Measurements from ENCODE around the gene KRT72.

The KRT72 gene

GRCh38 chr12:52539083-52539820, 62.0 kb downstream of the KRT72 start (continued):
- no peak for TF ChIP-seq IKZF3 (tag by site-specific recombination; IDR thresholded peaks at IDR 0.05)
- TF ChIP-seq ZNF571 (tag by site-specific recombination; IDR thresholded peaks at IDR 0.05): no peak
- TF ChIP-seq ZNF610 (tag by site-specific recombination; IDR thresholded peaks at IDR 0.05; ENCODE audit: borderline replicate concordance): no peak
- TF ChIP-seq, protein P1, sequence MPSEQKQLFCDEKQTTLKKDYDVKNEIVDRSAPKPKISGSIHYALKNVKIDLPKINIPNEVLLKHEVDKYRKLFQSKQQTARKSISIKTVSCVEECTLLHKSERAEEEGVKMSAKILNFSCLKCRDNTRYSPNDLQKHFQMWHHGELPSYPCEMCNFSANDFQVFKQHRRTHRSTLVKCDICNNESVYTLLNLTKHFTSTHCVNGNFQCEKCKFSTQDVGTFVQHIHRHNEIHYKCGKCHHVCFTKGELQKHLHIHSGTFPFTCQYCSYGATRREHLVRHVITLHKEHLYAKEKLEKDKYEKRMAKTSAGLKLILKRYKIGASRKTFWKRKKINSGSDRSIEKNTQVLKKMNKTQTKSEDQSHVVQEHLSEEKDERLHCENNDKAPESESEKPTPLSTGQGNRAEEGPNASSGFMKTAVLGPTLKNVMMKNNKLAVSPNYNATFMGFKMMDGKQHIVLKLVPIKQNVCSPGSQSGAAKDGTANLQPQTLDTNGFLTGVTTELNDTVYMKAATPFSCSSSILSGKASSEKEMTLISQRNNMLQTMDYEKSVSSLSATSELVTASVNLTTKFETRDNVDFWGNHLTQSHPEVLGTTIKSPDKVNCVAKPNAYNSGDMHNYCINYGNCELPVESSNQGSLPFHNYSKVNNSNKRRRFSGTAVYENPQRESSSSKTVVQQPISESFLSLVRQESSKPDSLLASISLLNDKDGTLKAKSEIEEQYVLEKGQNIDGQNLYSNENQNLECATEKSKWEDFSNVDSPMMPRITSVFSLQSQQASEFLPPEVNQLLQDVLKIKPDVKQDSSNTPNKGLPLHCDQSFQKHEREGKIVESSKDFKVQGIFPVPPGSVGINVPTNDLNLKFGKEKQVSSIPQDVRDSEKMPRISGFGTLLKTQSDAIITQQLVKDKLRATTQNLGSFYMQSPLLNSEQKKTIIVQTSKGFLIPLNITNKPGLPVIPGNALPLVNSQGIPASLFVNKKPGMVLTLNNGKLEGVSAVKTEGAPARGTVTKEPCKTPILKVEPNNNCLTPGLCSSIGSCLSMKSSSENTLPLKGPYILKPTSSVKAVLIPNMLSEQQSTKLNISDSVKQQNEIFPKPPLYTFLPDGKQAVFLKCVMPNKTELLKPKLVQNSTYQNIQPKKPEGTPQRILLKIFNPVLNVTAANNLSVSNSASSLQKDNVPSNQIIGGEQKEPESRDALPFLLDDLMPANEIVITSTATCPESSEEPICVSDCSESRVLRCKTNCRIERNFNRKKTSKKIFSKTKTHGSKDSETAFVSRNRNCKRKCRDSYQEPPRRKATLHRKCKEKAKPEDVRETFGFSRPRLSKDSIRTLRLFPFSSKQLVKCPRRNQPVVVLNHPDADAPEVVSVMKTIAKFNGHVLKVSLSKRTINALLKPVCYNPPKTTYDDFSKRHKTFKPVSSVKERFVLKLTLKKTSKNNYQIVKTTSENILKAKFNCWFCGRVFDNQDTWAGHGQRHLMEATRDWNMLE (tag by site-specific recombination; conservative IDR thresholded peaks at IDR 0.05; ENCODE audit: low read depth): no peak
- TF ChIP-seq ZNF341 (tag by site-specific recombination; IDR thresholded peaks at IDR 0.05; ENCODE audit: low read depth): peak; percentile 29; the same call in 1 of the 2 replicates
- TF ChIP-seq ZNF155 (tag by site-specific recombination; IDR thresholded peaks at IDR 0.05): no peak
- TF ChIP-seq, protein P2, sequence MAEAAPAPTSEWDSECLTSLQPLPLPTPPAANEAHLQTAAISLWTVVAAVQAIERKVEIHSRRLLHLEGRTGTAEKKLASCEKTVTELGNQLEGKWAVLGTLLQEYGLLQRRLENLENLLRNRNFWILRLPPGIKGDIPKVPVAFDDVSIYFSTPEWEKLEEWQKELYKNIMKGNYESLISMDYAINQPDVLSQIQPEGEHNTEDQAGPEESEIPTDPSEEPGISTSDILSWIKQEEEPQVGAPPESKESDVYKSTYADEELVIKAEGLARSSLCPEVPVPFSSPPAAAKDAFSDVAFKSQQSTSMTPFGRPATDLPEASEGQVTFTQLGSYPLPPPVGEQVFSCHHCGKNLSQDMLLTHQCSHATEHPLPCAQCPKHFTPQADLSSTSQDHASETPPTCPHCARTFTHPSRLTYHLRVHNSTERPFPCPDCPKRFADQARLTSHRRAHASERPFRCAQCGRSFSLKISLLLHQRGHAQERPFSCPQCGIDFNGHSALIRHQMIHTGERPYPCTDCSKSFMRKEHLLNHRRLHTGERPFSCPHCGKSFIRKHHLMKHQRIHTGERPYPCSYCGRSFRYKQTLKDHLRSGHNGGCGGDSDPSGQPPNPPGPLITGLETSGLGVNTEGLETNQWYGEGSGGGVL (tag by site-specific recombination; IDR thresholded peaks at IDR 0.05): peak; percentile 95

DNA sequence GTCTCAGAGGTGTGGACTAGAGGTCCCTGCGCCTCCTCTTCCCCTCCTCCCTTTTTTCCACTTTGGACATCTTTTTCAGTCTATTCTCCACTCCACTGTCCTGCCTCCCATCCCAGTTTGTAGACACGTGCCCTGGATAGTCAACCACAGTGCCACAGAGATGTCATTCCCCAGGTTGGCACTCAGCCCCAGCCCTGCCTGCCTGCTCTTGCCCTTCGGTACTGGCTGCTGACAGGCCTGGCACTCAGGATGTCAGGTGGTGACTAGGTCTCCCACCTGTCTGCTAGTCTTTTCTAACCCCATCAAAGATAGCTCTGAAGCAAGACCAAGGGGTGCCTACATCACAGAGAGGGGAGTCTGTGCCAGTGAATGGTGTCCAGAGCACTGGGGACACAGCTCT, 64.2 kb downstream of the KRT72 start:
- TF ChIP-seq GLIS2 (tag by site-specific recombination; IDR thresholded peaks at IDR 0.05) (no peak), ZNF266 (tag by site-specific recombination; IDR thresholded peaks at IDR 0.05; ENCODE audit: low read depth) (no peak), ZBTB1 (tag by site-specific recombination; IDR thresholded peaks at IDR 0.05) (no peak), ZBTB7A (tag by site-specific recombination; IDR thresholded peaks at IDR 0.05; ENCODE audit: low read depth) (no peak), ZNF214 (tag by site-specific recombination; IDR thresholded peaks at IDR 0.05; ENCODE audit: borderline replicate concordance) (no peak), ZNF692 (tag by site-specific recombination; IDR thresholded peaks at IDR 0.05) (no peak), SCRT1 (tag by site-specific recombination; IDR thresholded peaks at IDR 0.05; ENCODE audit: borderline replicate concordance) (no peak), ZSCAN30 (tag by site-specific recombination; IDR thresholded peaks at IDR 0.05) (no peak), ZNF433 (tag by site-specific recombination; IDR thresholded peaks at IDR 0.05; ENCODE audit: low read depth) (no peak), ZBTB20 (tag by site-specific recombination; IDR thresholded peaks at IDR 0.05) (no peak)

More for the DNA sequence above, 64.2 kb downstream of the KRT72 start:
- no peak overlapping the region for H3K4me3 ChIP-seq (ENCODE audit: low read depth, low read length)
- ChIA-PET CTCF (interaction anchor here (0.6 to 1.4 kb wide), 4 partner anchors 25 to 918 kb away, joined by 3 to 6 read pairs (median 3); no protein-coding TSS in a partner anchor), POLR2A (no interaction called here)
- H3K27ac ChIP-seq (ENCODE audit: extremely low read depth, low read depth, low read length): no peak overlapping the region
- no peaks in the 10 kb centered on the region for H3K9me3 ChIP-seq (ENCODE audit: control insufficient read depth, insufficient read depth, low read depth, low read length)
- H3K36me3 ChIP-seq (ENCODE audit: control insufficient read depth in 2 of 2, insufficient read depth in 1 of 2, low read length in 2 of 2): no peaks in the 10 kb centered on the region
- peaks cover 19% of the 10 kb centered on the region for H3K4me1 ChIP-seq (ENCODE audit: control insufficient read depth, insufficient read depth, low read length)

Measured in HEK293 (cell line).